ENCODE measurements around the gene LRTM2. TPM values are rescaled to one million over a fixed set of nuclear protein-coding genes. Genes with fewer than 3 reads are reported as not detected.

LRTM2 gene
- total RNA-seq, 4 donors from 2014 or later = not detected

- TF ChIP-seq CTCF (IDR thresholded peaks at IDR 0.05; ENCODE audit: low read depth) = no peak
These were observed 45.0 kb downstream of the LRTM2 start for GRCh38 chr12:1865284-1865866.

GRCh38 chr12:1869145-1869544, 48.8 kb downstream of the LRTM2 start:
- TF ChIP-seq CTCF (IDR thresholded peaks at IDR 0.05; ENCODE audit: low read depth) = no peak

- no peak for TF ChIP-seq CTCF (IDR thresholded peaks at IDR 0.05; ENCODE audit: low read depth)
These were observed 49.7 kb downstream of the LRTM2 start for GRCh38 chr12:1870086-1870485.

GRCh38 chr12:1870998-1871917, 50.9 kb downstream of the LRTM2 start:
- no peak for TF ChIP-seq CTCF (IDR thresholded peaks at IDR 0.05; ENCODE audit: low read depth)

- TF ChIP-seq CTCF (IDR thresholded peaks at IDR 0.05; ENCODE audit: low read depth) = no peak
These were observed 51.6 kb downstream of the LRTM2 start for GRCh38 chr12:1872001-1872400.

GRCh38 chr12:1872448-1872847, 52.1 kb downstream of the LRTM2 start:
- no peak for TF ChIP-seq CTCF (IDR thresholded peaks at IDR 0.05; ENCODE audit: low read depth)
